Spleen (tissue), 7 donors: ENCODE measurements around the gene PSME2.

Source experiments
- POLR2AphosphoS5 ChIP-seq, 3 donors: sonication (generic); formaldehyde crosslinking; IDR thresholded peaks; one replicate each; pipeline ENCODE4 v1.5.1; 2017; ENCODE audit warnings: antibody characterized with exemption in 3 of 3
- TF ChIP-seq, protein P1 (sequence below), 11 experiments: fragments of 200-600 bp in 7 of 11; fragments of 450-650 bp in 4 of 11; sonication (generic) in 4 of 11; IDR thresholded peaks in 8 of 11; conservative IDR thresholded peaks in 3 of 11; 1 replicate in 7 of 11; 2 replicates in 4 of 11; pipeline versions ENCODE4 v1.4.0 to v1.8.0; 2016 to 2021; ENCODE audit warnings: antibody characterized with exemption in 11 of 11, inconsistent platforms in 4 of 11, mild to moderate bottlenecking in 1 of 11
- donor health status: DM: no; HTN: no; CAD: no; lungs with moderate emphysema.
- donor health status: DM: no; HTN: no; CAD: no.
- donor health status: DM: no; HTN: no; CAD: no.

DNA sequence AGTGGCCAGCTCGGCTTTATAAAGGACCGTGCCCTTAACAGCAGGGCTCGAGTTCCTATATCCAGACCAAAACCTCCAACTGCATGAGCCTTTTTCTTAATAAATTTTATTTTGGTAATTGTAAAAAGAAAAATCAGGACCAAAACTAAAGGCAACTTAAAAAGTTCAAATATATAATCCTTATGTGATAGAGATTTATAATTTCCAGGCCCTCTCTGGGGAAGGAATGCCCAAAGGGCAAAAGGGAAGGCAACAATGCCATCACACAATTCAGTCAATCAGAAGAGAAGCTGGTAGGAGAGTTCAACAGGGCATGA lies 42.6 kb upstream of the PSME2 start:
- no peak for TF ChIP-seq POLR2AphosphoS5 (IDR thresholded peaks at IDR 0.05)
- TF ChIP-seq, protein P1, sequence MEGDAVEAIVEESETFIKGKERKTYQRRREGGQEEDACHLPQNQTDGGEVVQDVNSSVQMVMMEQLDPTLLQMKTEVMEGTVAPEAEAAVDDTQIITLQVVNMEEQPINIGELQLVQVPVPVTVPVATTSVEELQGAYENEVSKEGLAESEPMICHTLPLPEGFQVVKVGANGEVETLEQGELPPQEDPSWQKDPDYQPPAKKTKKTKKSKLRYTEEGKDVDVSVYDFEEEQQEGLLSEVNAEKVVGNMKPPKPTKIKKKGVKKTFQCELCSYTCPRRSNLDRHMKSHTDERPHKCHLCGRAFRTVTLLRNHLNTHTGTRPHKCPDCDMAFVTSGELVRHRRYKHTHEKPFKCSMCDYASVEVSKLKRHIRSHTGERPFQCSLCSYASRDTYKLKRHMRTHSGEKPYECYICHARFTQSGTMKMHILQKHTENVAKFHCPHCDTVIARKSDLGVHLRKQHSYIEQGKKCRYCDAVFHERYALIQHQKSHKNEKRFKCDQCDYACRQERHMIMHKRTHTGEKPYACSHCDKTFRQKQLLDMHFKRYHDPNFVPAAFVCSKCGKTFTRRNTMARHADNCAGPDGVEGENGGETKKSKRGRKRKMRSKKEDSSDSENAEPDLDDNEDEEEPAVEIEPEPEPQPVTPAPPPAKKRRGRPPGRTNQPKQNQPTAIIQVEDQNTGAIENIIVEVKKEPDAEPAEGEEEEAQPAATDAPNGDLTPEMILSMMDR (IDR thresholded peaks at IDR 0.05 in 8 of 11, conservative IDR thresholded peaks at IDR 0.05 in 3 of 11): no peak
